ENCODE measurements around the gene TWIST2.

Gene TWIST2

GRCh38 chr2:238847841-238848690 is at the start of gene TWIST2:
Gene TWIST2 (plus strand): TSS chr2:238848085. CDS start chr2:238848216, 131 bp downstream.
- CTCF ChIA-PET: no interaction called here
- no peak within 1 kb of the TSS for H3K4me3 Mint-ChIP-seq

GRCh38 chr2:238801791-238802190 is 46.1 kb upstream of the TWIST2 start:
- CTCF ChIA-PET: no interaction called here
- Mint-ChIP-seq H3K4me3 (no peak overlapping the region), H3K27ac (no peak overlapping the region), H3K27me3 (peaks cover 25% of the 10 kb centered on the region), H3K9me3 (no peaks in the 10 kb centered on the region), H3K36me3 (no peaks in the 10 kb centered on the region), H3K4me1 (no peaks in the 10 kb centered on the region)
- DNase-seq: no peak

More at GRCh38 chr2:238847841-238848690, at the start of gene TWIST2:
- Mint-ChIP-seq H3K4me1 (no peaks in the 10 kb centered on the region), H3K27ac (no peak within 1 kb of the TSS), H3K27me3 (peaks cover 78% of the 10 kb centered on the region), H3K9me3 (no peaks in the 10 kb centered on the region), H3K36me3 (no peaks in the 10 kb centered on the region)
- no peak for DNase-seq

GRCh38 chr2:238802957-238803356 is 44.9 kb upstream of the TWIST2 start:
- Mint-ChIP-seq H3K9me3 (no peaks in the 10 kb centered on the region), H3K27ac (no peak overlapping the region), H3K36me3 (no peaks in the 10 kb centered on the region), H3K27me3 (peaks cover 17% of the 10 kb centered on the region), H3K4me1 (no peaks in the 10 kb centered on the region), H3K4me3 (no peak overlapping the region)
- CTCF ChIA-PET: no interaction called here
- no peak for DNase-seq

- CTCF ChIA-PET: interaction anchor here (0.9 kb wide), 1 partner anchor 19 kb away, joined by 3 read pairs; no protein-coding TSS in a partner anchor
- no peak for DNase-seq
- peaks cover 7% of the 10 kb centered on the region for H3K9me3 Mint-ChIP-seq
- H3K36me3 Mint-ChIP-seq: no peaks in the 10 kb centered on the region
- H3K27ac Mint-ChIP-seq: no peak overlapping the region
- no peaks in the 10 kb centered on the region for H3K4me1 Mint-ChIP-seq
- peaks cover 20% of the 10 kb centered on the region for H3K27me3 Mint-ChIP-seq
- no peak overlapping the region for H3K4me3 Mint-ChIP-seq
Observed at GRCh38 chr2:238803996-238804870, 43.7 kb upstream of the TWIST2 start.

- CTCF ChIA-PET: no interaction called here
- Mint-ChIP-seq H3K36me3 (no peaks in the 10 kb centered on the region), H3K9me3 (peaks cover 7% of the 10 kb centered on the region), H3K4me1 (no peaks in the 10 kb centered on the region), H3K27ac (no peak overlapping the region), H3K4me3 (no peak overlapping the region), H3K27me3 (peaks cover 25% of the 10 kb centered on the region)
- DNase-seq: no peak
Observed at GRCh38 chr2:238808761-238809160, 39.1 kb upstream of the TWIST2 start.

DNA sequence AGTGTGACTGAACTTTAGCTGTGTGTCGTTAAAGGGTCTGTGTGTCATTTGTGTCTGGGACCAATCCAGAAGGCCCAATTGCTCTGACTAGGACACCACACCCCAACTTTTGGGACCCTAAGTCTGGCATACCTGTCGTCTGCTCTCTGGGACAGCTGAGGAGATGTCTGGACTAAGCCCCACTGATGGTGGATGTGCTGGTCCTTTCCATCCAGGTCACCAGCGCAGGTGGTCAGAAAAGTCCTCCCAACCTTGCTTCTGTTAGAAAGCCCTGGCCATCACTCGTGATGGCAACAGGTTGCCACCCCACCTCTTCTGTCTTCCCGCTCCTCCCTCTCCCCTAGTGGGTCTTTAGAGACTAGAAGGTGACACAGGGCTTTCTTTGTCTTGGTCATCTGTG is 37.6 kb upstream of the TWIST2 start:
- Mint-ChIP-seq H3K9me3 (peaks cover 7% of the 10 kb centered on the region), H3K27me3 (peaks cover 24% of the 10 kb centered on the region), H3K4me3 (no peak overlapping the region), H3K36me3 (no peaks in the 10 kb centered on the region), H3K4me1 (no peaks in the 10 kb centered on the region), H3K27ac (no peak overlapping the region)
- CTCF ChIA-PET: no interaction called here
- no peak for DNase-seq

DNA sequence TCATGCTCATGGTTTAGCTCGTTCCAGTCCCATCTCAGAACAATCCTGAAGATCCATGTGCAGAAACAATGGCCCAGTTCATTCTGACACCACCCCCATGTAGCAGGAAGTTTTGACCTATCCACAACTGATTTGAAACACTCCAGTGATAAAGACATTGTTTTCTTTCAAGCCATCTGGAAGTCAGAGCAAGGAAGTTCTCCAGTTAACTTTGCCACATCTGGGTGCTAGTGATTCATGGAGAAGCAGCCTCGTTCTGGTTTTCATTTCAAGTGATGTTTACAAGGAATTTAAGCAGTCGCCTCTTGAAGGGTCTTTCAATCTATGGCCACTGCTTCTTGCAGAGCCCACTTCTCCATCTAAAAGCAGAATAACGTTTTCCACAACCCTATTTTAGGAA is 36.6 kb upstream of the TWIST2 start:
- H3K27ac Mint-ChIP-seq: no peak overlapping the region
- DNase-seq: no peak
- CTCF ChIA-PET: no interaction called here
- H3K4me1 Mint-ChIP-seq: no peaks in the 10 kb centered on the region
- H3K36me3 Mint-ChIP-seq: no peaks in the 10 kb centered on the region
- H3K27me3 Mint-ChIP-seq: peaks cover 20% of the 10 kb centered on the region
- H3K4me3 Mint-ChIP-seq: no peak overlapping the region
- peaks cover 7% of the 10 kb centered on the region for H3K9me3 Mint-ChIP-seq

- H3K36me3 Mint-ChIP-seq: no peaks in the 10 kb centered on the region
- peaks cover 21% of the 10 kb centered on the region for H3K27me3 Mint-ChIP-seq
- no peak for DNase-seq
- no peak overlapping the region for H3K27ac Mint-ChIP-seq
- no peaks in the 10 kb centered on the region for H3K4me1 Mint-ChIP-seq
- CTCF ChIA-PET: no interaction called here
- H3K4me3 Mint-ChIP-seq: no peak overlapping the region
- H3K9me3 Mint-ChIP-seq: peaks cover 7% of the 10 kb centered on the region
Observed at GRCh38 chr2:238811759-238812158, 36.1 kb upstream of the TWIST2 start.

DNA sequence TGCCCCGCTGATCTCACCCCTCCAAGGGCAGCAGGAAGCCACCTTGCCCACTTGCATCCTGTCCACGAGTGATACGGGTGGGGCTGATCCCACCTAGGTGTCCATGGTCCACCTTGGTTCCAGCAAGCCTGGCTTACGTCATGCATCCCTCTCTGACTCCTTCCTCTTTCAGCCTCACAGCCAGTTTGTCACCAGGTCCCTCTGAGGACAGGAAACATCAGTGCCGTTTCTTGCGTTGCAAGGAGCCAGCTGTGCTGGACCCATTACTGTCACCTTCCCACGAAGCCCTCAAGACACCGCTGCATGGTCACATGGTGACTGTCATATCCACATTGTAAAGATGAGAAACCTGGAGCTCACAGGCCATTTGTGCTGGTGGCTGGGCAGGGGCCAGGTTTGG is 34.8 kb upstream of the TWIST2 start:
- no peak for DNase-seq
- Mint-ChIP-seq H3K36me3 (no peaks in the 10 kb centered on the region), H3K27me3 (peaks cover 24% of the 10 kb centered on the region), H3K9me3 (peaks cover 7% of the 10 kb centered on the region), H3K27ac (no peak overlapping the region), H3K4me3 (no peak overlapping the region), H3K4me1 (no peaks in the 10 kb centered on the region)
- CTCF ChIA-PET: no interaction called here

- Mint-ChIP-seq H3K27me3 (peaks cover 25% of the 10 kb centered on the region), H3K36me3 (no peaks in the 10 kb centered on the region)
Observed at GRCh38 chr2:238814815-238815214, 33.1 kb upstream of the TWIST2 start.

DNA sequence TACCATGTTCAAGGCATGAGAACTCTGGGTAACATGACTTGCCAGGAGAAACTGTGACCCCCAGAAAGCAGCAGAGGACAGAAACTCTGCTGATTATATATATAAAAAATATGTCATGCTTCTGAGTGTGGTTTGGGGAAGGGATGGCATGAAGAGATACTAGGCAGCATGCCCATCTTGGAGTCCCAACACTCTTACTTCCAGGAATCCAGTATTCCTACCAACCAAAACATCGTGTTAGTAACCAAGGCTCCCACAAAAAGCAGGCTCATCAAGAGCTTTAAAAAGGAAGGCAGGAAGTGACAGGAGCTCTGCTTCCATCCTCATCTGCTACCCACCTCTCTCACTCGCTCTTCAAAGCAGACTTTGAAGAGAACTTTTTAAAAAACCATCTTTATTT is 31.6 kb upstream of the TWIST2 start:
- peaks cover 19% of the 10 kb centered on the region for H3K27me3 Mint-ChIP-seq
- CTCF ChIA-PET: no interaction called here
- no peak overlapping the region for H3K4me3 Mint-ChIP-seq
- H3K4me1 Mint-ChIP-seq: no peaks in the 10 kb centered on the region
- no peak overlapping the region for H3K27ac Mint-ChIP-seq
- peaks cover 2% of the 10 kb centered on the region for H3K9me3 Mint-ChIP-seq
- no peak for DNase-seq
- H3K36me3 Mint-ChIP-seq: no peaks in the 10 kb centered on the region

More at GRCh38 chr2:238814815-238815214, 33.1 kb upstream of the TWIST2 start:
- CTCF ChIA-PET: no interaction called here
- no peaks in the 10 kb centered on the region for H3K4me1 Mint-ChIP-seq
- H3K4me3 Mint-ChIP-seq: no peak overlapping the region
- peaks cover 2% of the 10 kb centered on the region for H3K9me3 Mint-ChIP-seq
- no peak overlapping the region for H3K27ac Mint-ChIP-seq
- no peak for DNase-seq

- Mint-ChIP-seq H3K4me1 (no peaks in the 10 kb centered on the region), H3K9me3 (peaks cover 2% of the 10 kb centered on the region), H3K4me3 (no peak overlapping the region), H3K36me3 (no peaks in the 10 kb centered on the region), H3K27me3 (peaks cover 19% of the 10 kb centered on the region), H3K27ac (no peak overlapping the region)
- CTCF ChIA-PET: interaction anchor here (0.7 kb wide), 1 partner anchor 304 kb away, joined by 3 read pairs; no protein-coding TSS in a partner anchor
- no peak for DNase-seq
Observed at GRCh38 chr2:238817382-238817781, 30.5 kb upstream of the TWIST2 start.

GRCh38 chr2:238817891-238818290 is 30.0 kb upstream of the TWIST2 start:
- DNase-seq: no peak
- H3K36me3 Mint-ChIP-seq: no peaks in the 10 kb centered on the region
- no peaks in the 10 kb centered on the region for H3K4me1 Mint-ChIP-seq
- H3K27ac Mint-ChIP-seq: no peak overlapping the region
- H3K9me3 Mint-ChIP-seq: peaks cover 2% of the 10 kb centered on the region
- no peak overlapping the region for H3K4me3 Mint-ChIP-seq
- H3K27me3 Mint-ChIP-seq: peaks cover 19% of the 10 kb centered on the region
- CTCF ChIA-PET: interaction anchor here (0.7 kb wide), 1 partner anchor 304 kb away, joined by 3 read pairs; no protein-coding TSS in a partner anchor

DNA sequence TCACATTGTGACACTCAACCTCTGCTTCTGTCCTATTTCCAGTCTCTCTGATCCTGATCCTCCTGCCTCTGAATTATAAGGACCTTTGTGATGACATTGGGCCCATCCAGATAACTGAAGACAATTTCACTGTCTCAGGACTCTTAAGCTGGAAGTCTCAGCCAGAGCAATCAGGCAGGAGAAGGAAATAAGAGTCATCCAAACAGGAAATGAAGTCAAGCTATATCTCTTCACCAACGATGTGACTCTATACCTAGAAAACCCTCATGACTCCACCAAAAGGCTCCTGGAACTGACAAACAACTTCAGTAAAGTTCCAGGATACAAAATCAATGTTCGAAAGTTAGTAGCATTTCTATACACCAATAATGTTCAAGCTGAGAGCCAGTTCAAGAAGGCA is 29.3 kb upstream of the TWIST2 start:
- Mint-ChIP-seq H3K27ac (no peak overlapping the region), H3K27me3 (peaks cover 15% of the 10 kb centered on the region), H3K4me1 (no peaks in the 10 kb centered on the region), H3K4me3 (no peak overlapping the region), H3K9me3 (peaks cover 2% of the 10 kb centered on the region), H3K36me3 (no peaks in the 10 kb centered on the region)
- DNase-seq: no peak
- CTCF ChIA-PET: interaction anchor here (0.6 kb wide), 1 partner anchor 122 kb away, joined by 3 read pairs; no protein-coding TSS in a partner anchor

Measured in activated naive CD4-positive, alpha-beta T cell treated with anti-CD3 and anti-CD28 coated beads, Interleukin-2, amount 10 ng/mL, durations not matched to agents 7 days and 5 days (primary cell).